ENCODE results near the gene KRT81. TPM values are rescaled to one million over a fixed set of nuclear protein-coding genes. Genes with fewer than 3 reads are reported as not detected.

KRT81 gene
- total and polyA plus RNA-seq, 8 donors, result 0.12 to 0.26 TPM; not detected in 6

DNA sequence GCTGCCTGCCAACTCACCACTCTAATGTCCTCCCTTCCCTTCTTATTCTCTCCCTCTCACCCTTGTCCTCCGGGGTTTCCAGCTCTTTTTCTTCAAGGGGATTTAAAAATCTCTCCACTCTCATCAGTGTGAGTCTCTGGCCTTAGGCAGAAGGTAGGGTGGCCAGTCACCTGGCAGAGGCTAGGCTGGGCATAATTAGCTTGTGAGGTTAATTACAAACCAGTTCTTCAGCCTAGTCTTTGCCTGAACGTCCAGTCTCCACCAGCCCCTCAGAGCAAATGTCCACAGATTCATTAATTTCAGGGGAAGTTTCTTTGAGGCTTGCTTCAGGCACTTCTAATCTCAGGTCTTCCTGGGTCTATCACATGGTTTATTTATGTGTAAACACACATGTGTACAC, 51.6 kb downstream of the KRT81 start:
- intact Hi-C loops (cut with DNase I), result no loop called here
- H3K4me1 ChIP-seq, result peaks cover 15 to 30% of the 10 kb centered on the region in 2 donors
- TF ChIP-seq, protein P1, sequence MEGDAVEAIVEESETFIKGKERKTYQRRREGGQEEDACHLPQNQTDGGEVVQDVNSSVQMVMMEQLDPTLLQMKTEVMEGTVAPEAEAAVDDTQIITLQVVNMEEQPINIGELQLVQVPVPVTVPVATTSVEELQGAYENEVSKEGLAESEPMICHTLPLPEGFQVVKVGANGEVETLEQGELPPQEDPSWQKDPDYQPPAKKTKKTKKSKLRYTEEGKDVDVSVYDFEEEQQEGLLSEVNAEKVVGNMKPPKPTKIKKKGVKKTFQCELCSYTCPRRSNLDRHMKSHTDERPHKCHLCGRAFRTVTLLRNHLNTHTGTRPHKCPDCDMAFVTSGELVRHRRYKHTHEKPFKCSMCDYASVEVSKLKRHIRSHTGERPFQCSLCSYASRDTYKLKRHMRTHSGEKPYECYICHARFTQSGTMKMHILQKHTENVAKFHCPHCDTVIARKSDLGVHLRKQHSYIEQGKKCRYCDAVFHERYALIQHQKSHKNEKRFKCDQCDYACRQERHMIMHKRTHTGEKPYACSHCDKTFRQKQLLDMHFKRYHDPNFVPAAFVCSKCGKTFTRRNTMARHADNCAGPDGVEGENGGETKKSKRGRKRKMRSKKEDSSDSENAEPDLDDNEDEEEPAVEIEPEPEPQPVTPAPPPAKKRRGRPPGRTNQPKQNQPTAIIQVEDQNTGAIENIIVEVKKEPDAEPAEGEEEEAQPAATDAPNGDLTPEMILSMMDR (IDR thresholded peaks at IDR 0.05), result no peak
- ATAC-seq (no peak), DNase-seq (no peak)
- peak overlapping the region in 1 of 2 donors; percentile 51 for H3K27ac ChIP-seq
- H3K36me3 ChIP-seq, result no peaks in the 10 kb centered on the region
- no peaks in the 10 kb centered on the region for H3K9me3 ChIP-seq
- H3K27me3 ChIP-seq, result peaks cover 0 to 5% of the 10 kb centered on the region in 2 donors
- H3K4me3 ChIP-seq, result no peak overlapping the region

DNA sequence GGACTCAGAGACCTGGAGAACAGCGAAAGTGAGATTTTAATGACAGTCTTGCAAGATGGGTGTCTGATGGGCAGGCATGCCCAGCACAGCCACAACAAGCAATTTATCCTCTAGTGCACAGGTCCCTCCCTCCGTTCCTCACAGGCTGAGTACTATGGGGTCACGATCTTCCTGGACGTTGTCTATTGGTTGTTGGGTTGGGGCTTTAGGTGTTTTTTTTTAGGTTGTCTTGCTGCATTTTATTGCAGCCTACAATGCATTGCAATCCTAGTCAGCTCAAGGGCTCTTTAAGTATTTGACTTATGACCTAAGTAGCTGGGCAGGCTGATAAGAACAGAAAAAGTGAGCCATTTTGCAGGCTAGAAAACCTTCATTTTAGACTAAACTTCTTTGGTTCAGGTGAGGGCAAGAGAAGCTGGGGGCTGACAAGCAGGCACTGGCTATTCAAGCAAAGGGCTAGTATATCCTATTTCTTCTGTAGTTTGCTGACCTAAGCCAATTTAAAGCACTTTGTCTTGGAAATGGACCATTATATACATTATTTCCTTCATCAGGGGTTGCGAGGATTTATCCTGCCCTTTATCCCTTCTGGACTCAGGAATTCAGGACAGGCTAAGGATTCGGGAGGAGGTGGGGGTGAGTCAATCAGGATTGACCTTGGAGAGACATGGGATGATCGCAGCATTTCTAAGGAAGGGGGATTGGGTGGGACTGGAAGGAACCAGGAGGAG, 52.3 kb downstream of the KRT81 start:
- H3K27ac ChIP-seq, result peak overlapping the region in 1 of 2 donors; percentile 51
- H3K4me1 ChIP-seq, result peaks cover 10 to 23% of the 10 kb centered on the region in 2 donors
- H3K36me3 ChIP-seq, result no peaks in the 10 kb centered on the region
- no peaks in the 10 kb centered on the region for H3K9me3 ChIP-seq
- H3K4me3 ChIP-seq, result no peak overlapping the region
- TF ChIP-seq, protein P1 (IDR thresholded peaks at IDR 0.05), result no peak
- H3K27me3 ChIP-seq, result peaks cover 0 to 11% of the 10 kb centered on the region in 2 donors
- ATAC-seq, result peak; percentile 36
- intact Hi-C loops (cut with DNase I), result no loop called here
- DNase-seq, result no peak

DNA sequence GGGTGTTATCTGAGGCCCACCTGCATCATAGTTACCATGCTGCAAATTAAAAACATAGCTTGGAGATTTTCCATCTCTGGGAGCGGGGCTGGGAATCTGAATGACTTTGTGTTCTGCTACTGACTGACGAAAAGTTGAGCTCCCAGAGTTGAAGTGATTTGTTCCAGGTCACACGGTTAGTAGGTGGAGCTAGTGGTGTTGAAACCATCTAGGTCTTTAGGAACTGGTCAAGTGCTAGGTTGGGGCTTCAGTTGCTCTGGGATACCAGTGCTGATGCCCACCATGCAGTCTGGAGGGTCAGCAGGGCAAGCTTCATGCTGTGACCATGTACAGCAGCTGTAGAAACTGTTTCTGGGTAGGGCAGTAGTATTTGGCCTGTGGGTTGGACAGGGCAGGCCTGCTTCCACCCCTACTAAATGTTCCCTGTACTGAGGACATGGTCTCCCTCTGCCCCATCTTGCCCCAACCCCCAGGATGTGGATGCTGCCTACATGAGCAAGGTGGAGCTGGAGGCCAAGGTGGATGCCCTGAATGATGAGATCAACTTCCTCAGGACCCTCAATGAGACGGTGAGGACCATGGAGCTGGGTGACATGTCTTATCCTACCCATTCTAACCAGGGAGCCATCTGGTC, 53.0 kb downstream of the KRT81 start:
- peak; percentile 7 for ATAC-seq
- DNase-seq, result no peak
- Histone ChIP-seq H3K27ac (peak overlapping the region in 1 of 2 donors; percentile 42), H3K4me3 (no peak overlapping the region), H3K36me3 (no peaks in the 10 kb centered on the region), H3K27me3 (peaks cover 5 to 19% of the 10 kb centered on the region in 2 donors), H3K9me3 (no peaks in the 10 kb centered on the region), H3K4me1 (peaks cover 3 to 21% of the 10 kb centered on the region in 2 donors)
- TF ChIP-seq, protein P1 (IDR thresholded peaks at IDR 0.05), result no peak
- intact Hi-C loops (cut with DNase I), result no loop called here

DNA sequence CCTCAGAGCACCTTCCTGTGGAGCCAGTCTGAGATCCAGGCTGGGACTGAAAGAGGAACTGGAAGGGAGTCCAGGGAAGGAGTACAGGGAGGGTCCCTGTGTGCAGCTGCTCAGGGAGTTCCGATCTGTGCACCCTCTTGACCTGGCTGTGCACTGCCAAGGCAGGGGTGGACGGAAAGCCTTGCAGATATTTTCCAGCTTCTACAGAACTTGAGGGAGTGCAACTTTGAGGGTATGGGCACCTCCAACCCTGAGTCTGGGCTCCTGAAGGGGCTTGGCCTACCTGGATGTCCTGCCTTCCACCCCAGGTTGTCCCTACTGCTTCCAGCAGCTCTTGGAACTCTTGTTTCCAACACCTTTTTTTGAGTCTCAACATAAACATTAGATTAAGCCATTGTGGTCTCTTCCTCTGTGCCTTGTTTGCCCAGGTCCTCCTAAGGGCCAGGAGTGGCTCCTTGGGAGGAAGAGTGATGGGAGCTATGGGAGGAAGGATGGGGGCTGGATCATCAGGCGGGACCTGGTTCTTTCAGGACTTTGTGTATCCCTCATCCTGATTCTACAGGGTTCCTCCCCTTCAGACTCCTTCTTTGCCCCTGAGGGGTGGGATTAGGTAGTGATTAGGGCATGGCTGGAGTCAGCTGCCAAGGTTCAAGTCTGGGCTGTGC, 54.8 kb downstream of the KRT81 start:
- no peak overlapping the region for H3K27ac ChIP-seq
- ATAC-seq (no peak), DNase-seq (peak in 1 of 4 donors; percentile 9)
- TF ChIP-seq, protein P1 (IDR thresholded peaks at IDR 0.05), result no peak
- H3K4me3 ChIP-seq, result peak overlapping the region in 1 of 2 donors; percentile 45
- intact Hi-C loops (cut with DNase I), result no loop called here
- H3K36me3 ChIP-seq, result no peaks in the 10 kb centered on the region
- no peaks in the 10 kb centered on the region for H3K9me3 ChIP-seq
- peaks cover 0 to 17% of the 10 kb centered on the region in 2 donors for H3K4me1 ChIP-seq
- peaks cover 18 to 37% of the 10 kb centered on the region in 2 donors for H3K27me3 ChIP-seq

Other genes with a start within 250 kb of the KRT81 start
- gene NR4A1, start 240.1 kb downstream of the KRT81 start, total RNA-seq, result 100 to 1,000 TPM in 1 of 2 donors, 10 to 100 TPM in 1; 36.4 to 165 TPM
- gene NR4A1, start 240.1 kb downstream of the KRT81 start, polyA plus RNA-seq (ENCODE audit: insufficient read length in 6 of 6), result 100 to 1,000 TPM in 2 of 6 donors, 10 to 100 TPM in 4; 12.8 to 293 (median 82.3) TPM
- gene ATG101, start 221.6 kb downstream of the KRT81 start, total RNA-seq, result 10 to 100 TPM; 35.7 to 42.4 TPM
- gene ATG101, start 221.6 kb downstream of the KRT81 start, polyA plus RNA-seq (ENCODE audit: insufficient read length in 6 of 6), result 10 to 100 TPM; 19.7 to 25.9 (median 24.3) TPM
- gene SMIM41, start 211.8 kb downstream of the KRT81 start, total RNA-seq, result 1 to 10 TPM in 1 of 2 donors, under 1 TPM in 1; 0.47 to 4.5 TPM
- gene SMIM41, start 211.8 kb downstream of the KRT81 start, polyA plus RNA-seq (ENCODE audit: insufficient read length in 6 of 6), result 1 to 10 TPM; 1.2 to 6.9 (median 3.9) TPM
- gene KRT80, start 99.5 kb downstream of the KRT81 start, total RNA-seq, result 10 to 100 TPM; 27.6 to 30.1 TPM
- gene KRT80, start 99.5 kb downstream of the KRT81 start, polyA plus RNA-seq (ENCODE audit: insufficient read length in 6 of 6), result 1 to 10 TPM in 2 of 6 donors, under 1 TPM in 4; 0.59 to 1.9 (median 0.77) TPM
- gene KRT7, start 58.3 kb downstream of the KRT81 start, total RNA-seq, result 1,000 to 10,000 TPM; 1,945 to 1,968 TPM
- 10 to 100 TPM; 15.2 to 48.4 (median 22.9) TPM for gene KRT7, start 58.3 kb downstream of the KRT81 start, polyA plus RNA-seq (ENCODE audit: insufficient read length in 6 of 6)
- gene KRT86, start 16.9 kb downstream of the KRT81 start, total RNA-seq, result 1 to 10 TPM in 1 of 2 donors, under 1 TPM in 1; 0.97 to 1.7 TPM
- gene KRT86, start 16.9 kb downstream of the KRT81 start, polyA plus RNA-seq (ENCODE audit: insufficient read length in 6 of 6), result under 1 TPM in 5 of 6 donors, not detected in 1; 0.07 to 0.62 (median 0.14) TPM
- not detected for gene KRT83, start 29.9 kb upstream of the KRT81 start, total RNA-seq
- not detected for gene KRT83, start 29.9 kb upstream of the KRT81 start, polyA plus RNA-seq (ENCODE audit: insufficient read length in 6 of 6)
- gene KRT85, start 75.9 kb upstream of the KRT81 start, total RNA-seq, result not detected
- gene KRT85, start 75.9 kb upstream of the KRT81 start, polyA plus RNA-seq (ENCODE audit: insufficient read length in 6 of 6), result under 1 TPM in 2 of 6 donors, not detected in 4; 0.14 to 0.26 TPM
- gene KRT84, start 94.1 kb upstream of the KRT81 start, total RNA-seq, result not detected
- not detected for gene KRT84, start 94.1 kb upstream of the KRT81 start, polyA plus RNA-seq (ENCODE audit: insufficient read length in 6 of 6)
- gene KRT82, start 114.8 kb upstream of the KRT81 start, total RNA-seq, result not detected
- gene KRT82, start 114.8 kb upstream of the KRT81 start, polyA plus RNA-seq (ENCODE audit: insufficient read length in 6 of 6), result not detected
- not detected for gene KRT75, start 142.8 kb upstream of the KRT81 start, total RNA-seq
- gene KRT75, start 142.8 kb upstream of the KRT81 start, polyA plus RNA-seq (ENCODE audit: insufficient read length in 6 of 6), result not detected
- gene KRT6B, start 160.6 kb upstream of the KRT81 start, total RNA-seq, result not detected
- gene KRT6B, start 160.6 kb upstream of the KRT81 start, polyA plus RNA-seq (ENCODE audit: insufficient read length in 6 of 6), result not detected
- not detected for gene KRT6C, start 182.3 kb upstream of the KRT81 start, total RNA-seq
- not detected for gene KRT6C, start 182.3 kb upstream of the KRT81 start, polyA plus RNA-seq (ENCODE audit: insufficient read length in 6 of 6)
- gene KRT6A, start 201.7 kb upstream of the KRT81 start, total RNA-seq, result 10 to 100 TPM; 24.4 to 32.0 TPM
- gene KRT6A, start 201.7 kb upstream of the KRT81 start, polyA plus RNA-seq (ENCODE audit: insufficient read length in 6 of 6), result not detected
- gene KRT5, start 228.9 kb upstream of the KRT81 start, total RNA-seq, result 1 to 10 TPM in 1 of 2 donors, under 1 TPM in 1; 0.79 to 9.8 TPM
- under 1 TPM in 5 of 6 donors, not detected in 1; 0.30 to 0.85 (median 0.35) TPM for gene KRT5, start 228.9 kb upstream of the KRT81 start, polyA plus RNA-seq (ENCODE audit: insufficient read length in 6 of 6)